HL-60/S4 treated with retinoic acid at 250 ng/mL for 4 days and 3 days (cell line): ENCODE results near the gene SLFN14.
"Not testable (repeated sequence)": the region's sequence is repeated elsewhere in the genome, so short reads cannot be mapped to it uniquely, and the experiment has no call there.

ENCODE experiments used
- in situ Hi-C: fragments of 300-500 bp; cut with MboI; formaldehyde crosslinking; loops from 2 replicates; pipeline ENCODE4 v1.7.0; 2022; ENCODE audit warnings: low sequenced_read_pairs

SLFN14 gene

GRCh38 chr17:35563181-35563580 is 2.6 kb upstream of the SLFN14 start:
- in situ Hi-C loops: not testable (repeated sequence)

- in situ Hi-C loops: no loop called here
Measured at GRCh38 chr17:35559495-35560210, 966 bp downstream of the SLFN14 start.

- in situ Hi-C loops: no loop called here
Measured at GRCh38 chr17:35557353-35557752, 3.3 kb downstream of the SLFN14 start.

- in situ Hi-C loops: no loop called here
Measured at GRCh38 chr17:35555691-35556090, 4.9 kb downstream of the SLFN14 start.

GRCh38 chr17:35554668-35555067 is 6.0 kb downstream of the SLFN14 start:
- in situ Hi-C loops: no loop called here

GRCh38 chr17:35553310-35553709 is 7.3 kb downstream of the SLFN14 start:
- in situ Hi-C loops: no loop called here

- in situ Hi-C loops: loop anchor here (25.0 kb wide), 1 partner anchor 387 kb away; no protein-coding TSS in a partner anchor
Measured at GRCh38 chr17:35548978-35549377, 11.6 kb downstream of the SLFN14 start.

- in situ Hi-C loops: loop anchor here (25.0 kb wide), 1 partner anchor 386 kb away; no protein-coding TSS in a partner anchor
Measured at GRCh38 chr17:35548208-35548810, 12.3 kb downstream of the SLFN14 start.

GRCh38 chr17:35546487-35546886 is 14.1 kb downstream of the SLFN14 start:
- in situ Hi-C loops: loop anchor here (25.0 kb wide), 1 partner anchor 384 kb away; no protein-coding TSS in a partner anchor

GRCh38 chr17:35545150-35545549 is 15.5 kb downstream of the SLFN14 start:
- in situ Hi-C loops: loop anchor here (25.0 kb wide), 1 partner anchor 383 kb away; no protein-coding TSS in a partner anchor

GRCh38 chr17:35543856-35544255 is 16.8 kb downstream of the SLFN14 start:
- in situ Hi-C loops: loop anchor here (25.0 kb wide), 1 partner anchor 382 kb away; no protein-coding TSS in a partner anchor

- in situ Hi-C loops: loop anchor here (25.0 kb wide), 1 partner anchor 381 kb away; no protein-coding TSS in a partner anchor
Measured at GRCh38 chr17:35542990-35543389, 17.6 kb downstream of the SLFN14 start.

GRCh38 chr17:35541434-35541833 is 19.2 kb downstream of the SLFN14 start:
- in situ Hi-C loops: loop anchor here (25.0 kb wide), 1 partner anchor 379 kb away; no protein-coding TSS in a partner anchor

GRCh38 chr17:35540589-35541404 is 19.8 kb downstream of the SLFN14 start:
- in situ Hi-C loops: loop anchor here (25.0 kb wide), 1 partner anchor 378 kb away; no protein-coding TSS in a partner anchor

- in situ Hi-C loops: loop anchor here (10.0 to 25.0 kb wide), 2 partner anchors 225 to 377 kb away; no protein-coding TSS in a partner anchor
Measured at GRCh38 chr17:35539659-35540026, 21.0 kb downstream of the SLFN14 start.

- in situ Hi-C loops: loop anchor here (10.0 to 25.0 kb wide), 2 partner anchors 223 to 375 kb away; no protein-coding TSS in a partner anchor
Measured at GRCh38 chr17:35537601-35538141, 22.9 kb downstream of the SLFN14 start, which contains the start of gene SLFN12L. TSS of gene SLFN12L (minus strand) at chr17:35537678. CDS start at chr17:35522364, 15,314 bp downstream.

- in situ Hi-C loops: loop anchor here (10.0 to 25.0 kb wide), 2 partner anchors 222 to 374 kb away; no protein-coding TSS in a partner anchor
Measured at GRCh38 chr17:35536664-35537171, 23.9 kb downstream of the SLFN14 start.

- in situ Hi-C loops: loop anchor here (10.0 to 25.0 kb wide), 2 partner anchors 221 to 373 kb away; no protein-coding TSS in a partner anchor
Measured at GRCh38 chr17:35535406-35535805, 25.2 kb downstream of the SLFN14 start.

GRCh38 chr17:35534576-35535093 is 26.0 kb downstream of the SLFN14 start:
- in situ Hi-C loops: loop anchor here (10.0 to 25.0 kb wide), 2 partner anchors 220 to 372 kb away; no protein-coding TSS in a partner anchor

GRCh38 chr17:35531160-35531559 is 29.5 kb downstream of the SLFN14 start:
- in situ Hi-C loops: loop anchor here (10.0 to 25.0 kb wide), 2 partner anchors 216 to 369 kb away; no protein-coding TSS in a partner anchor
